ENCODE data around the gene PRKN. TPM values are rescaled to one million over a fixed set of nuclear protein-coding genes. Genes with fewer than 3 reads are reported as not detected.

Gene PRKN
- total and polyA plus RNA-seq, 2 experiments from 2014 or later, result 2.3 to 3.9 TPM

DNA sequence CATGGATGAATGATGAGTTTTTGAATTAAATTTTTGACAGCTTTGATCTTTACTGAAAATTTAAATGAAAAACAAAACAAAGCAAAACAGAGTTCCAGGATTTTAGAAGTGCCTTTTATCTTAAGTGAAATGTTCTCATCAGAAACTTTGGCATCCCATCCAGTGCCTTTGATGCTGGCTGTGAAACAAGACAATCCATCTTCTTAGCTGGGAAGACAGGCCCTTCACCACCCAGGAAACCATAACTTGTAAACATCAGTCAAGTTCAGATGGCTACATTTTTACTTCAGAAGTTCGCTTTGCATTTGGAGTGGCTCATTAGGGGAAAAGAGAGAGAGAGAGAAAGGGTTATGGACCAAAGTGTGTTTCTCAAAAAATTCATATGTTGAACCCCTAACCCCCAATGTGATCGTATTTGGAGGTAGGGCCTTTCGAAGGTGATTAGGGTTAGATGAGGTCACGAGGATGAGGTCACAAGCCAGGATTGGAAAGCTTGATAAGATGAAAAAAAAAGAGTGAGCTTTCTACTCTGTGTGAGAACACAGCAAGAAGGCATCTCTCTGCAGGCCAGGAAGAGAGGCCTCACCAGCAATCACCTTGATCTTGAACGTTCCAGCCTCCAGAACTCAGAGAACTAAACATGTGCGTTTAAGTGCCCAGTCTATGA, 366.5 kb downstream of the PRKN start:
- no peaks in the 10 kb centered on the region for H4K20me1 ChIP-seq (ENCODE audit: insufficient read depth, poor library complexity, severe bottlenecking)
- no peaks in the 10 kb centered on the region for H3K9me3 ChIP-seq (ENCODE audit: low read depth)
- H3K4me3 ChIP-seq, result no peak overlapping the region
- TF ChIP-seq EZH2phosphoT487 (IDR thresholded peaks at IDR 0.05; ENCODE audit: low read depth, severe bottlenecking, unreplicated experiment) (no peak), EZH2 (IDR thresholded peaks at IDR 0.05; ENCODE audit: borderline replicate concordance) (no peak)
- TF ChIP-seq, protein P1, sequence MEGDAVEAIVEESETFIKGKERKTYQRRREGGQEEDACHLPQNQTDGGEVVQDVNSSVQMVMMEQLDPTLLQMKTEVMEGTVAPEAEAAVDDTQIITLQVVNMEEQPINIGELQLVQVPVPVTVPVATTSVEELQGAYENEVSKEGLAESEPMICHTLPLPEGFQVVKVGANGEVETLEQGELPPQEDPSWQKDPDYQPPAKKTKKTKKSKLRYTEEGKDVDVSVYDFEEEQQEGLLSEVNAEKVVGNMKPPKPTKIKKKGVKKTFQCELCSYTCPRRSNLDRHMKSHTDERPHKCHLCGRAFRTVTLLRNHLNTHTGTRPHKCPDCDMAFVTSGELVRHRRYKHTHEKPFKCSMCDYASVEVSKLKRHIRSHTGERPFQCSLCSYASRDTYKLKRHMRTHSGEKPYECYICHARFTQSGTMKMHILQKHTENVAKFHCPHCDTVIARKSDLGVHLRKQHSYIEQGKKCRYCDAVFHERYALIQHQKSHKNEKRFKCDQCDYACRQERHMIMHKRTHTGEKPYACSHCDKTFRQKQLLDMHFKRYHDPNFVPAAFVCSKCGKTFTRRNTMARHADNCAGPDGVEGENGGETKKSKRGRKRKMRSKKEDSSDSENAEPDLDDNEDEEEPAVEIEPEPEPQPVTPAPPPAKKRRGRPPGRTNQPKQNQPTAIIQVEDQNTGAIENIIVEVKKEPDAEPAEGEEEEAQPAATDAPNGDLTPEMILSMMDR (IDR thresholded peaks at IDR 0.05; ENCODE audit: poor library complexity), result no peak
- H3K4me2 ChIP-seq, result no peak overlapping the region
- no peaks in the 10 kb centered on the region for H3K36me3 ChIP-seq (replicated peaks; ENCODE audit: insufficient read depth, low read depth)
- H2AFZ ChIP-seq, result no peak overlapping the region
- no peaks in the 10 kb centered on the region for H3K27me3 ChIP-seq
- no peak for DNase-seq (ENCODE audit: low spot score)
- no peaks in the 10 kb centered on the region for H3K4me1 ChIP-seq (ENCODE audit: insufficient read depth)
- WGBS (ENCODE audit: low lambda C conversion rate, missing lambda C conversion rate), result 70% methylated on average over 6 of the region's 6 CpGs
- H3K79me2 ChIP-seq, result no peaks in the 10 kb centered on the region
- no peaks in the 10 kb centered on the region for H3K9me2 ChIP-seq (replicated peaks; ENCODE audit: insufficient read depth)
- H3K27ac ChIP-seq, result no peak overlapping the region

DNA sequence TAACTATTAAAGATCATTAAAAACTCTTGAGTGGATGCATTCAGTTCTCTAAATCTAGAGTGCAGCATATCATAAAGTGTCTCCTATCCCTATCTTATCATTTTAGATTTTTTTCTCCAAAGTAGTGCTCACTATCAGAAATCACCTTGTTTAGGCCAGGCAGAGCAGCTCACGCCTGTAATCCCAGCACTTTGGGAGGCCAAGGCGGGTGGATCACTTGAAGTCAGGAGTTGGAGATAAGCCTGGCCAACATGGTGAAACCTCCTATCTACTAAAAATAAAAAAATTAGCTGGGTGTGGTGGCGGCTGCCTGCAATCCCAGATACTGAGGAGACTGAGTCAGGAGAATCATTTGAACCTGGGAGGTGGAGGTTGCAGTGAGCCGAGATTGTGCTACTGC, 368.9 kb downstream of the PRKN start:
- TF ChIP-seq EZH2phosphoT487 (IDR thresholded peaks at IDR 0.05; ENCODE audit: low read depth, severe bottlenecking, unreplicated experiment) (no peak), EZH2 (IDR thresholded peaks at IDR 0.05; ENCODE audit: borderline replicate concordance) (no peak)
- TF ChIP-seq, protein P1 (IDR thresholded peaks at IDR 0.05; ENCODE audit: poor library complexity), result no peak
- Histone ChIP-seq H3K27ac (no peak overlapping the region), H3K9me2 (replicated peaks; ENCODE audit: insufficient read depth) (no peaks in the 10 kb centered on the region), H3K36me3 (replicated peaks; ENCODE audit: insufficient read depth, low read depth) (no peaks in the 10 kb centered on the region), H2AFZ (no peak overlapping the region), H4K20me1 (ENCODE audit: insufficient read depth, poor library complexity, severe bottlenecking) (no peaks in the 10 kb centered on the region), H3K9me3 (ENCODE audit: low read depth) (no peaks in the 10 kb centered on the region), H3K27me3 (no peaks in the 10 kb centered on the region), H3K4me1 (ENCODE audit: insufficient read depth) (no peaks in the 10 kb centered on the region), H3K4me3 (no peak overlapping the region), H3K79me2 (no peaks in the 10 kb centered on the region), H3K4me2 (no peak overlapping the region)
- DNase-seq (ENCODE audit: low spot score), result no peak
- WGBS (ENCODE audit: low lambda C conversion rate, missing lambda C conversion rate), result 68% methylated on average over 4 of the region's 4 CpGs

DNA sequence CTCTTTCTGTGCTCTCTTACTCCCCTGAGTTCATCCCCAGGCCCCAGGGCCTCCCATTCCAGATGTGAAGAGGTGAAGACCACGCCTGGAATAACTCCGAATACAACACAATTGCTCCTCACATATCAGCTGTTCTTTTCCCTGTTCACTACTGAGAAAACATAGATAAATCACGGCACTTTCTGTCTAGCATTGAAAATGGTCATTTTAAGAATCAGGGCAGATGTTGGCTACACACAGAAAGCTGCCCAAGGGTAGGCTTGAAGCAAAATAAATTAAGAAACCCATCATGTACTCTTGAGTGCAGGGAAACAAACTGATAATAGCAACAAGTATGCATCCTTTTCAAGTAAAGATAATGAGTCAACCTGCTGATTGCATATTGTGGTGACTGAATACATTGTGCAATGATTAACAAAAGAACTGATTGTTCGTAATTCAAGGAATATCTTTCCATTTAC, 382.5 kb downstream of the PRKN start:
- Histone ChIP-seq H3K27me3 (no peaks in the 10 kb centered on the region), H3K79me2 (no peaks in the 10 kb centered on the region), H2AFZ (no peak overlapping the region), H3K9me3 (ENCODE audit: low read depth) (no peaks in the 10 kb centered on the region), H3K4me1 (ENCODE audit: insufficient read depth) (peaks cover 5% of the 10 kb centered on the region), H4K20me1 (ENCODE audit: insufficient read depth, poor library complexity, severe bottlenecking) (no peaks in the 10 kb centered on the region), H3K36me3 (replicated peaks; ENCODE audit: insufficient read depth, low read depth) (no peaks in the 10 kb centered on the region), H3K27ac (no peak overlapping the region), H3K4me3 (no peak overlapping the region), H3K4me2 (no peak overlapping the region), H3K9me2 (replicated peaks; ENCODE audit: insufficient read depth) (no peaks in the 10 kb centered on the region)
- 49% methylated on average over 4 of the region's 4 CpGs for WGBS (ENCODE audit: low lambda C conversion rate, missing lambda C conversion rate)
- DNase-seq (ENCODE audit: low spot score), result no peak
- TF ChIP-seq, protein P1 (IDR thresholded peaks at IDR 0.05; ENCODE audit: poor library complexity), result no peak
- TF ChIP-seq EZH2phosphoT487 (IDR thresholded peaks at IDR 0.05; ENCODE audit: low read depth, severe bottlenecking, unreplicated experiment) (no peak), EZH2 (IDR thresholded peaks at IDR 0.05; ENCODE audit: borderline replicate concordance) (no peak)
